Peyer's patch (tissue), 4 donors: ENCODE measurements around the gene LIPC. TPM values are rescaled to one million over a fixed set of nuclear protein-coding genes. Genes with fewer than 3 reads are reported as not detected.

ENCODE experiments used
- DNase-seq, 3 donors: peaks; one replicate each; pipeline ENCODE4 v3.0.0-alpha.2; 2017 to 2019
- H3K27ac ChIP-seq, 4 donors: fragments of 200-600 bp; sonication (generic); one replicate each; pipeline ENCODE4 v1.5.1; 2016 to 2019
- H3K27me3 ChIP-seq, 2 donors: fragments of 200-600 bp; sonication (generic); one replicate each; pipeline ENCODE4 v1.5.1; 2019
- H3K36me3 ChIP-seq, 3 donors: fragments of 200-600 bp; sonication (generic); one replicate each; pipeline ENCODE4 v1.5.1; 2016 to 2019
- H3K4me1 ChIP-seq, 4 donors: fragments of 200-600 bp; sonication (generic); one replicate each; pipeline ENCODE4 v1.5.1; 2016 to 2019
- H3K4me3 ChIP-seq, 4 donors: fragments of 200-600 bp; sonication (generic); 1 replicate in 3 of 4; 2 replicates in 1 of 4; pipeline ENCODE4 v1.5.1; 2016 to 2019; ENCODE audit warnings: mild to moderate bottlenecking in 1 of 4
- H3K9me3 ChIP-seq, 4 donors: fragments of 200-600 bp; sonication (generic); one replicate each; pipeline ENCODE4 v1.5.1; 2016 to 2019; ENCODE audit warnings: mild to moderate bottlenecking in 1 of 4
- CTCF ChIP-seq, 6 experiments: fragments of 450-650 bp in 4 of 6; fragments of 200-600 bp in 2 of 6; sonication (generic) in 1 of 6; IDR thresholded peaks; one replicate each; pipeline ENCODE4 v1.5.1; 2017 to 2019; ENCODE audit warnings: antibody characterized with exemption in 6 of 6, mild to moderate bottlenecking in 3 of 6, moderate library complexity in 1 of 6
- POLR2A ChIP-seq, 2 donors: fragments of 450-650 bp; IDR thresholded peaks; one replicate each; pipeline ENCODE4 v1.5.1; 2017; ENCODE audit warnings: antibody characterized with exemption in 2 of 2, mild to moderate bottlenecking in 2 of 2, moderate library complexity in 2 of 2
- total RNA-seq, 4 donors: library from RNA; depleted of rRNA; stranded (reverse); fragments of >200 nt; gene quantifications; one replicate each; pipeline ENCODE4 v1.1.0, GENCODE V29; 2016

Gene LIPC
- total RNA-seq, 4 donors from 2014 or later, result 0.40 to 8.9 (median 1.0) TPM; not detected in 1

GRCh38 chr15:58504674-58505234, 73.0 kb downstream of the LIPC start:
- H3K4me3 ChIP-seq, result no peak overlapping the region
- no peaks in the 10 kb centered on the region for H3K27me3 ChIP-seq
- no peak overlapping the region for H3K27ac ChIP-seq
- TF ChIP-seq POLR2A (IDR thresholded peaks at IDR 0.05), result no peak
- no peak for TF ChIP-seq CTCF (IDR thresholded peaks at IDR 0.05)
- H3K4me1 ChIP-seq, result no peaks in the 10 kb centered on the region
- H3K9me3 ChIP-seq, result no peaks in the 10 kb centered on the region
- H3K36me3 ChIP-seq, result no peaks in the 10 kb centered on the region
- no peak for DNase-seq

DNA sequence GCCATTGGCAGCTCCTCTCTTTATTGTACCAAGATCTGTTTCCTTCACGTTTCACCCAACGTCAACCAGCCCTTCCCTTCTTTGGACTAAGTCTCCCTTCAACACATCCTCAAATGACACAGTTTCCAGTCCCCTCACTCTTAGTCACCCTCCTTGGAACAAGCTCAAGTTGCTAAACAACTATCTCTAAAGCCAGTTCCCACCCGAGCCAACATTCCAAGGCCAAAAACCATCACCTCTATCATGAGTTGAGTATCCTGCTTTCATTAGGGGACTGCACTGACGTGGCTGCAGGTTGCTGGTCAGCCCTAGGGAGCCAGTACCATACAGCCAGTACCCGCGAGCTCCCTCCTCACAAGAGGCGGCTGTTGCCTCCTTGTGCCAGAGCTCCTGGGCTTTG, 73.8 kb downstream of the LIPC start:
- no peak for DNase-seq
- Histone ChIP-seq H3K9me3 (no peaks in the 10 kb centered on the region), H3K4me1 (no peaks in the 10 kb centered on the region), H3K27ac (no peak overlapping the region), H3K4me3 (no peak overlapping the region), H3K36me3 (no peaks in the 10 kb centered on the region), H3K27me3 (no peaks in the 10 kb centered on the region)
- TF ChIP-seq POLR2A (IDR thresholded peaks at IDR 0.05), result no peak
- no peak for TF ChIP-seq CTCF (IDR thresholded peaks at IDR 0.05)

- no peaks in the 10 kb centered on the region for H3K36me3 ChIP-seq
- H3K27ac ChIP-seq, result no peak overlapping the region
- TF ChIP-seq POLR2A (IDR thresholded peaks at IDR 0.05), result no peak
- TF ChIP-seq CTCF (IDR thresholded peaks at IDR 0.05), result no peak
- H3K4me3 ChIP-seq, result no peak overlapping the region
- no peaks in the 10 kb centered on the region for H3K9me3 ChIP-seq
- H3K4me1 ChIP-seq, result no peaks in the 10 kb centered on the region
- DNase-seq, result peak in 1 of 3 donors; percentile 62
- H3K27me3 ChIP-seq, result no peaks in the 10 kb centered on the region
These were observed 74.3 kb downstream of the LIPC start for GRCh38 chr15:58506064-58506490.

GRCh38 chr15:58506783-58507668, 75.2 kb downstream of the LIPC start:
- DNase-seq, result no peak
- H3K36me3 ChIP-seq, result no peaks in the 10 kb centered on the region
- H3K27ac ChIP-seq, result no peak overlapping the region
- TF ChIP-seq POLR2A (IDR thresholded peaks at IDR 0.05) (no peak), CTCF (IDR thresholded peaks at IDR 0.05) (no peak)
- no peak overlapping the region for H3K4me3 ChIP-seq
- H3K4me1 ChIP-seq, result no peaks in the 10 kb centered on the region
- H3K9me3 ChIP-seq, result no peaks in the 10 kb centered on the region
- H3K27me3 ChIP-seq, result no peaks in the 10 kb centered on the region

- no peaks in the 10 kb centered on the region for H3K9me3 ChIP-seq
- no peaks in the 10 kb centered on the region for H3K36me3 ChIP-seq
- H3K4me3 ChIP-seq, result no peak overlapping the region
- TF ChIP-seq POLR2A (IDR thresholded peaks at IDR 0.05) (no peak), CTCF (IDR thresholded peaks at IDR 0.05) (no peak)
- H3K27me3 ChIP-seq, result no peaks in the 10 kb centered on the region
- H3K4me1 ChIP-seq, result no peaks in the 10 kb centered on the region
- H3K27ac ChIP-seq, result no peak overlapping the region
- no peak for DNase-seq
These were observed 77.8 kb downstream of the LIPC start for GRCh38 chr15:58509556-58509955.
